ENCODE results near the gene NBDY.
"Not testable (repeated sequence)": the region's sequence is repeated elsewhere in the genome, so short reads cannot be mapped to it uniquely, and the experiment has no call there.

The NBDY gene, protein sequence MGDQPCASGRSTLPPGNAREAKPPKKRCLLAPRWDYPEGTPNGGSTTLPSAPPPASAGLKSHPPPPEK

DNA sequence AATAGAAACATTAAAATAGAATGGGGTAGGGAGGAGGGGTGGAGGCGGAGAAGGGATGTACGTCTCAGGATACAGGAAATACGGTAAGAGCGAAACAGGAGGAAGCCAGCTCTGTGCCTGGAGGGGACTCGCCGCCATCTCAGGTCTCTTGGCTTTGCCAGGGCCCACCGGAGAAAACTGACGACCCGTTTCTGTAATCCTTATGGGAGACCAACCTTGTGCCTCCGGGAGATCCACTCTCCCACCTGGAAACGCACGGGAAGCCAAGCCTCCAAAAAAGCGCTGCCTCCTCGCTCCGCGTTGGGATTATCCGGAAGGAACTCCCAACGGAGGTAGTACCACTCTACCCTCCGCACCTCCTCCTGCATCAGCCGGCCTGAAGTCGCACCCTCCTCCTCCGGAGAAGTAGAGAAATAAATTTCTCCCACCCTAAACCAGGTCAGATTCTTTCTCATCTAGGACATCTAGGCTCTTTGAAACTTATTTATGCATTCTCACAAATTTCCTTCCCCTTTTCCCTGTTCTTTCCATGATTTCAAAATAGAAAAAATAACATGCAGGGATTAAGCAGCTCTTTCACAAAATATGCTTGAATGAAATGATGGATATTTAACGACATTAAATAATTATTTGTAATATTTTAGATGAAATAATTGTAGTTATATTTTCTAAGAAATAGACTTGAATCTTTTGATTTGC lies at the start of gene NBDY:
TSS of gene NBDY (plus strand) at position 92 of the 699 bp plus-strand sequence. CDS start at position 203, 111 bp downstream.
- in situ Hi-C loops (cut with HindIII; ENCODE audit: low sequenced_read_pairs) = no loop called here
- TF ChIP-seq, protein P1, sequence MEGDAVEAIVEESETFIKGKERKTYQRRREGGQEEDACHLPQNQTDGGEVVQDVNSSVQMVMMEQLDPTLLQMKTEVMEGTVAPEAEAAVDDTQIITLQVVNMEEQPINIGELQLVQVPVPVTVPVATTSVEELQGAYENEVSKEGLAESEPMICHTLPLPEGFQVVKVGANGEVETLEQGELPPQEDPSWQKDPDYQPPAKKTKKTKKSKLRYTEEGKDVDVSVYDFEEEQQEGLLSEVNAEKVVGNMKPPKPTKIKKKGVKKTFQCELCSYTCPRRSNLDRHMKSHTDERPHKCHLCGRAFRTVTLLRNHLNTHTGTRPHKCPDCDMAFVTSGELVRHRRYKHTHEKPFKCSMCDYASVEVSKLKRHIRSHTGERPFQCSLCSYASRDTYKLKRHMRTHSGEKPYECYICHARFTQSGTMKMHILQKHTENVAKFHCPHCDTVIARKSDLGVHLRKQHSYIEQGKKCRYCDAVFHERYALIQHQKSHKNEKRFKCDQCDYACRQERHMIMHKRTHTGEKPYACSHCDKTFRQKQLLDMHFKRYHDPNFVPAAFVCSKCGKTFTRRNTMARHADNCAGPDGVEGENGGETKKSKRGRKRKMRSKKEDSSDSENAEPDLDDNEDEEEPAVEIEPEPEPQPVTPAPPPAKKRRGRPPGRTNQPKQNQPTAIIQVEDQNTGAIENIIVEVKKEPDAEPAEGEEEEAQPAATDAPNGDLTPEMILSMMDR (IDR thresholded peaks at IDR 0.05; ENCODE audit: low read depth, low read length, missing control alignments) = no peak
- peak within 1 kb of the TSS; percentile 69 for H3K4me3 ChIP-seq (ENCODE audit: low read depth, low read length)
- DNase-seq (ENCODE audit: low read depth) = no peak

DNA sequence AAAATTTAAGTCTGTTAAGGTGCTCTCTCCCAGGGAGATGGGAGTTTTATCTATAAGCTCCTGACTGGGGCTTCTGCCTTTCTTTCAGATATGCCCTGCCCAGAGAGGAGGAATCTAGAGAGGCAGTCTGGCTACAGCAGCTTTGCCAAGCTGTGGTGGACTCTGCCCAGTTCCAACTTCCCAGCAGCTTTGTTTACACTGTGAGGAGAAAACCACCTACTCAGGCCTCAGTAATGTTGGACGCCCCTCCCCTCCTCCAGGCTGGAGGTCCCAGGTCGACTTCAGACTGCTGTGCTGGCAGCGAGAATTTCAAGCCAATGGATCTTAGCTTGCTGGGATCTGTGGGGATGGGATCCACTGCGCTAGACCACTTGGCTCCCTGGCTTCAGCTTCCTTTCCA lies 24.5 kb upstream of the NBDY start:
- H3K4me3 ChIP-seq (ENCODE audit: low read depth, low read length); DNase-seq (ENCODE audit: low read depth); in situ Hi-C loops (cut with HindIII; ENCODE audit: low sequenced_read_pairs): not testable (repeated sequence)

DNA sequence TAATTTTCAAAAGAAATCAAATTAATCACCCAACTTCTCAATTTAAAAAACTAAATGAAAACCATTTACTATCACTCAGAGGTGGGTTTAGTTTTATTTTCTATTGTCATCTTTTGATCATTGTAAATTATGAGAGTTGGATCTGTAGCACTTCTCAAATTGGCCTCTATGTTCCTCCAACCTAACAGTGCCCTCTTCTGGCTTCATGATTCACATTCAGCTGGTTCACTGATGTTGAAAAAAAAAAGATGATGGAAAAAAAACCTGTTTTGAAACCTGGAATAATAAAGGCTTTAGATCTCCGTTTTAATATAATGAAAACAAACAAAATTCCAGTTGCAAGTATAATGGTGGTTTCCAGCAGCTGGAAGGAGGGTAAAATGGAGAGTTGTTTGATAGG lies 2.4 kb upstream of the NBDY start:
- TF ChIP-seq, protein P1 (IDR thresholded peaks at IDR 0.05; ENCODE audit: low read depth, low read length, missing control alignments) = peak; percentile 63
- in situ Hi-C loops (cut with HindIII; ENCODE audit: low sequenced_read_pairs) = no loop called here
- no peak overlapping the region for H3K4me3 ChIP-seq (ENCODE audit: low read depth, low read length)
- DNase-seq (ENCODE audit: low read depth) = peak; percentile 41

DNA sequence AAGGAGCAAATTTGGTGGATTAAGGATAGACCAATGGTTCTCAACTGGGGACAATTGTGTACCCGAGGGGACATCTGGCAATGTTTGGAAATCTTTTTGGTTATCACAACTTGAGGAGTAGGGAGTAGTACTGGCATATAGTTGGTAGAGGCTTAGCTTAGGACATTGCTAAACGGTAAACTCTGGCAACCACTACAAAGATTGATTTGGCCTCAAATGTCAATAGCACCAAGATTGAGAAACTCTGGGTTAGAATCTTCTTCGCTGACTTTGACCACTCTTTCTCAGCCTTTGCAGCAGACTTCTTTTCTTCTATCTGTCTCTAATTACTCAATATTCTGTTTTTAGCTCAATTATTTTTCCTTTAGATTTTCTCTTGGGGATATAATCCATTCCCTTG lies 1.5 kb upstream of the NBDY start:
- no peak for DNase-seq (ENCODE audit: low read depth)
- TF ChIP-seq, protein P1 (IDR thresholded peaks at IDR 0.05; ENCODE audit: low read depth, low read length, missing control alignments) = no peak
- in situ Hi-C loops (cut with HindIII; ENCODE audit: low sequenced_read_pairs) = no loop called here
- no peak overlapping the region for H3K4me3 ChIP-seq (ENCODE audit: low read depth, low read length)

DNA sequence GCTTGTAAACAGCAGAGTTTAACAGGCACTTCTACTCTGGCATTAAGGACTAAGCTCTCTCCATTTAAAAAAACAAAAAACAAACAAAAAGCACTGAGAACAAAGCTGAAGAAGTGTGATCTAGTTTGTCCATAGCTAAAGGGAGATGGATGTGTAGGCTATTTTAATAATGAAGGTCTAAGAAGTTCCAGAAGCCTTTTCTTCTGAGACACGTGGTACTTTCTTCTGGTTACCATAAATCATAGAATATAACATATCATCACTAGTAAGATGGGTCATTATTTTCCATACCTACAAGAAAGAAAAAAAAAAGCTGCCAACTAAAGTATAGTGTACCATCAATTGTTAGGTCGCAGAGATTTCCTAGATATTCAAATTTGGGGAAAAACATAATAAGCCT lies 722 bp upstream of the NBDY start:
- TF ChIP-seq, protein P1 (IDR thresholded peaks at IDR 0.05; ENCODE audit: low read depth, low read length, missing control alignments) = no peak
- DNase-seq (ENCODE audit: low read depth) = no peak
- H3K4me3 ChIP-seq (ENCODE audit: low read depth, low read length) = peak overlapping the region; percentile 69
- in situ Hi-C loops (cut with HindIII; ENCODE audit: low sequenced_read_pairs) = no loop called here

DNA sequence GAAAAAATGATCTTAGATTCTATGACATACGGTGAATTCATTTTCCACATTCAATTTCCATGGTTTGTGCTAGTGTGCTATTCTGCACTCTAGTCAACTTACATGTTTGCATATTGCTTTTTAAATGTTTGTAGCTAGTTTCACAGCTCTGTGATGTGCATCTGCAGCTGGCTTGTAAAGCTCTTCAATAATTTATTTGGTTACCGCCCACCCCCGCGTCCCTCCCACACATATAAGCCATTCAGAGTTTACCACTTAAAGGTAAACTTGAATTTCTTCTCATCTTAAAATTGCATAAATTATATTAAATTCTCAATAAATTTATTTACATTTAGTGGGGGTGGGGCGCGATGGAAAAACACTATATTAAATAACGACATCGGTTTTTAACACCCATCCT lies 291 bp upstream of the NBDY start:
- DNase-seq (ENCODE audit: low read depth) = no peak
- H3K4me3 ChIP-seq (ENCODE audit: low read depth, low read length) = peak overlapping the region; percentile 69
- in situ Hi-C loops (cut with HindIII; ENCODE audit: low sequenced_read_pairs) = no loop called here
- TF ChIP-seq, protein P1 (IDR thresholded peaks at IDR 0.05; ENCODE audit: low read depth, low read length, missing control alignments) = no peak

DNA sequence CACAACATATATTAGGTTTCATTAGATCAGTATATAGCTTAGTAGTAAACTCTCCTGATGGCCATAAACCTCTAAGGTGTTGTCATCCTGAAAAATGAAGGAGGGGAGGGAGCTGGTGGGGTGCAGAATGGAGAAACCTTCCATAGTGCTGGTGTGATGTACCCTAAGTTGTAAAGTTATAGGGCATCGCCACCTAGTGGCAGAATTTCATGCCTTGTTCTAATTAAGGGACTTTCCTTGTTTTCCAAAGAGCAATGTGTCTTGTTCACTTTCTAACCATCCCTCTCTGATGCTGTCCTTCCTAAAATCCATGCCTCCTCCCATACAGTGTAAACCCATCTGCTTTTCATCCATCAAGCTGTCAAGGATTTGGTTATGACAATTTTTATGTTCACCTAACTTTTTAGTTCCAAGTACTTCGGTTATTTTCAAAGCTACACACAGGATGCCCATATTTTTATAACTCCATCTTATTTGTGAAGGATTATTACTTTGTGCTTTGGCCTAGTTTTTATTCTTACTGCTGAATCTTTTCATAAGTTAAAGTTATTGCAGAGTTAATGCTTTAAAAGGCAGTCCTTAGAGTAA lies 4.5 kb downstream of the NBDY start:
- in situ Hi-C loops (cut with HindIII; ENCODE audit: low sequenced_read_pairs) = no loop called here
- DNase-seq (ENCODE audit: low read depth) = peak; percentile 13
- TF ChIP-seq, protein P1 (IDR thresholded peaks at IDR 0.05; ENCODE audit: low read depth, low read length, missing control alignments) = peak; percentile 64
- H3K4me3 ChIP-seq (ENCODE audit: low read depth, low read length) = no peak overlapping the region

Measured in astrocyte of the cerebellum (primary cell).